ENCODE results near the gene LRRC52. TPM values are rescaled to one million over a fixed set of nuclear protein-coding genes. Genes with fewer than 3 reads are reported as not detected.

LRRC52 gene
- total and polyA plus RNA-seq, 2 of the 13 experiments (the other 11 are each of a cell fraction or from before 2014, with no cell fraction given), result not detected

DNA sequence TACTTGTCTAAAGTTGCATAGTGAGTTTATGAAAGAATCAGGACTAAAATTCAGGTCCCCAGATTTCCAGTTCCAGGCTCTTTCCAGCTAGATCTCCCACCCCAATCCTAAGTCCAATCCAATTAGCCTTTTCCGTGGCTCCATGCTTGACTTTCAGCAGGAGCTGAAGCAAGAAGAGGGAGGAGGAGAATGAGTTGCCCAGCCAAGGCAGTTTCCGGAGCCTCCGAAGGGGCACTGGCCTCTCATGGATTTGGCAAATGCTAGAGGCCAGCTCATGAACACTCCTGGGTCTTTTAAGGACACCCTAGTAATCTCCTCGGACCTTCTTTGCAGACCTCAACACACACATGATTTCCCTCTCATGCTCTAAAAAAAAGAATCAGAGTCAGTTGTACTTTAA lies 10.5 kb upstream of the LRRC52 start:
- intact Hi-C loops (cut with micrococcal nuclease; ENCODE audit: unreplicated experiment), result no loop called here
- no peaks in the 10 kb centered on the region for H3K36me3 ChIP-seq (replicated peaks in 1 of 2; ENCODE audit: control insufficient read depth in 1 of 2, insufficient read depth in 2 of 2, low read length in 2 of 2)
- H3K4me3 ChIP-seq (replicated peaks in 1 of 3; ENCODE audit: insufficient read depth in 1 of 3, low read depth in 2 of 3, low read length in 3 of 3), result no peak overlapping the region
- DNase-seq (ENCODE audit: low spot score), result no peak
- ChIA-PET CTCF (ENCODE audit: low intra/inter-chr PET ratio, low total read pairs) (no interaction called here), POLR2A (no interaction called here)
- no peak overlapping the region for H3K27ac ChIP-seq (ENCODE audit: extremely low read length, insufficient read depth, low read length)
- H2AFZ ChIP-seq (ENCODE audit: low read length), result no peak overlapping the region
- TF ChIP-seq MBNL3 (CRISPR knock-in tag; conservative IDR thresholded peaks at IDR 0.05) (no peak), NFE2L2 (IDR thresholded peaks at IDR 0.05; ENCODE audit: low read length) (no peak), REXO4 (CRISPR knock-in tag; IDR thresholded peaks at IDR 0.05; ENCODE audit: borderline replicate concordance) (no peak), ZNF530 (CRISPR knock-in tag; IDR thresholded peaks at IDR 0.05; ENCODE audit: low read depth) (no peak), NCOR1 (IDR thresholded peaks at IDR 0.05; ENCODE audit: borderline replicate concordance, low read length) (no peak), TAF1 (CRISPR knock-in tag; IDR thresholded peaks at IDR 0.05) (no peak), EED (CRISPR knock-in tag; IDR thresholded peaks at IDR 0.05) (no peak), CHCHD3 (CRISPR knock-in tag; IDR thresholded peaks at IDR 0.05) (no peak), KMT2A (CRISPR knock-in tag; IDR thresholded peaks at IDR 0.05) (no peak), BCL6 (CRISPR knock-in tag; IDR thresholded peaks at IDR 0.05) (no peak), STAT5B (CRISPR knock-in tag; IDR thresholded peaks at IDR 0.05) (no peak), ZNF800 (CRISPR knock-in tag; IDR thresholded peaks at IDR 0.05) (no peak), ZFP1 (CRISPR knock-in tag; IDR thresholded peaks at IDR 0.05) (no peak), RAD51 (IDR thresholded peaks at IDR 0.05; ENCODE audit: borderline replicate concordance) (no peak), ETV6 (CRISPR knock-in tag; conservative IDR thresholded peaks at IDR 0.05) (no peak)
- TF ChIP-seq, protein P1, sequence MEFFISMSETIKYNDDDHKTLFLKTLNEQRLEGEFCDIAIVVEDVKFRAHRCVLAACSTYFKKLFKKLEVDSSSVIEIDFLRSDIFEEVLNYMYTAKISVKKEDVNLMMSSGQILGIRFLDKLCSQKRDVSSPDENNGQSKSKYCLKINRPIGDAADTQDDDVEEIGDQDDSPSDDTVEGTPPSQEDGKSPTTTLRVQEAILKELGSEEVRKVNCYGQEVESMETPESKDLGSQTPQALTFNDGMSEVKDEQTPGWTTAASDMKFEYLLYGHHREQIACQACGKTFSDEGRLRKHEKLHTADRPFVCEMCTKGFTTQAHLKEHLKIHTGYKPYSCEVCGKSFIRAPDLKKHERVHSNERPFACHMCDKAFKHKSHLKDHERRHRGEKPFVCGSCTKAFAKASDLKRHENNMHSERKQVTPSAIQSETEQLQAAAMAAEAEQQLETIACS (CRISPR knock-in tag; IDR thresholded peaks at IDR 0.05), result no peak
- TF ChIP-seq, protein P2, sequence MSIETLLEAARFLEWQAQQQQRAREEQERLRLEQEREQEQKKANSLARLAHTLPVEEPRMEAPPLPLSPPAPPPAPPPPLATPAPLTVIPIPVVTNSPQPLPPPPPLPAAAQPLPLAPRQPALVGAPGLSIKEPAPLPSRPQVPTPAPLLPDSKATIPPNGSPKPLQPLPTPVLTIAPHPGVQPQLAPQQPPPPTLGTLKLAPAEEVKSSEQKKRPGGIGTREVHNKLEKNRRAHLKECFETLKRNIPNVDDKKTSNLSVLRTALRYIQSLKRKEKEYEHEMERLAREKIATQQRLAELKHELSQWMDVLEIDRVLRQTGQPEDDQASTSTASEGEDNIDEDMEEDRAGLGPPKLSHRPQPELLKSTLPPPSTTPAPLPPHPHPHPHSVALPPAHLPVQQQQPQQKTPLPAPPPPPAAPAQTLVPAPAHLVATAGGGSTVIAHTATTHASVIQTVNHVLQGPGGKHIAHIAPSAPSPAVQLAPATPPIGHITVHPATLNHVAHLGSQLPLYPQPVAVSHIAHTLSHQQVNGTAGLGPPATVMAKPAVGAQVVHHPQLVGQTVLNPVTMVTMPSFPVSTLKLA (IDR thresholded peaks at IDR 0.05), result no peak
- H3K27me3 ChIP-seq (ENCODE audit: control insufficient read depth in 1 of 2, insufficient read depth in 2 of 2, low read length in 2 of 2), result no peaks in the 10 kb centered on the region
- FAIRE-seq, result no peak
- no TSS peak for BruUV-seq (replicated peaks)
- 50% methylated on average over 4 of the region's 4 CpGs for WGBS (ENCODE audit: low lambda C conversion rate)
- H3K4me2 ChIP-seq (ENCODE audit: low read depth, low read length), result no peak overlapping the region
- no peaks in the 10 kb centered on the region for H3K9me3 ChIP-seq (ENCODE audit: low read length)
- H3K79me2 ChIP-seq (ENCODE audit: insufficient read depth, low read length), result no peaks in the 10 kb centered on the region
- no peak for ATAC-seq
- in situ Hi-C loops (cut with HindIII; ENCODE audit: extremely low pct_ligation_motif_present, low pct_unique_long_range_greater_than_20kb), result no loop called here
- H3K9ac ChIP-seq (ENCODE audit: insufficient read depth, low read depth, low read length), result no peak overlapping the region
- no peaks in the 10 kb centered on the region for H3K4me1 ChIP-seq (ENCODE audit: insufficient read depth, low read length)
- H4K20me1 ChIP-seq (ENCODE audit: insufficient read depth, low read length), result no peaks in the 10 kb centered on the region

Measured in HepG2 (cell line).